Right kidney (tissue), 1 donor: ENCODE results near the gene SRGAP2B.
"Not testable (repeated sequence)": the region's sequence is repeated elsewhere in the genome, so short reads cannot be mapped to it uniquely, and the experiment has no call there.

Source experiments
- DNase-seq: peaks from one replicate; pipeline ENCODE4 v3.0.0-alpha.2; 2016

SRGAP2B gene

GRCh38 chr1:145045571-145046273 lies 49.4 kb downstream of the SRGAP2B start:
- not testable (repeated sequence) for DNase-seq

GRCh38 chr1:145041519-145041918 lies 53.6 kb downstream of the SRGAP2B start:
- not testable (repeated sequence) for DNase-seq

- DNase-seq, result not testable (repeated sequence)
These were observed 59.1 kb downstream of the SRGAP2B start for GRCh38 chr1:145036019-145036418.

DNA sequence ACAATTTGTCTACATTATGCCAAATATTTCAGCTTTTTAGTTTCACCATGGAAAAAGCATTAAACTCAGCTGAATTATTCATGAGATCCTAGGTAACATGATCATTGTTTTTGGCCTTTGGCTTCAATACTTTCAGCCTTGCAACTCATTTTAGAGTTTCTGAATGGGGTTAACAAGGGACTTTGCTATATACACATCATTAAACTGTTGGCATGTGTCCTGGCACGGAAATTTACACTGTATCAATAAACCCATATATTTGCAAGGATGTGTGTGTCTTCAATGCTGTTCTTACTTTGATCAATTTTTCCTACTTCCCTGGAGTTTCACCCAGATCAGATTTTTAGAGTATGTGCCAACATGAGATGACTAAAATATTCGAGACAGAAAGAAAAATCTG lies 61.6 kb downstream of the SRGAP2B start:
- not testable (repeated sequence) for DNase-seq

DNA sequence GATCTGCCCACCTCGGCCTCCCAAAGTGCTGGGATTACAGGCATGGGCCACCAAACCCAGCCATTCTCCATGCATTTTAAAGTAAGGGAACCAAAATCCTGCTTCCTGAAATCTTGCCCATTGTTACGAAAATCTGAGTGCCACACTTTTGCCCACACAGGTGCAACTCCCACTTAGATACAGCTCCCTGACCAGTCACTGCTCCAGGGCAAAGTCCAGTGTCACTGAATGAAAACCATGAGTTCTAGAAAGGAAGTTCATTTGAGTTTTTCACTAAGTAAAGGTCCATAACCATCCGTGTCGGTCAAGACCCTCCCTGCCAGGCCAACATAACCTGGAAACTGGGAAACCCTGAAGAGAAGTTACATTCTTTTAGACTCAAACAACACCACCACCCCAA lies 67.9 kb downstream of the SRGAP2B start:
- not testable (repeated sequence) for DNase-seq

DNA sequence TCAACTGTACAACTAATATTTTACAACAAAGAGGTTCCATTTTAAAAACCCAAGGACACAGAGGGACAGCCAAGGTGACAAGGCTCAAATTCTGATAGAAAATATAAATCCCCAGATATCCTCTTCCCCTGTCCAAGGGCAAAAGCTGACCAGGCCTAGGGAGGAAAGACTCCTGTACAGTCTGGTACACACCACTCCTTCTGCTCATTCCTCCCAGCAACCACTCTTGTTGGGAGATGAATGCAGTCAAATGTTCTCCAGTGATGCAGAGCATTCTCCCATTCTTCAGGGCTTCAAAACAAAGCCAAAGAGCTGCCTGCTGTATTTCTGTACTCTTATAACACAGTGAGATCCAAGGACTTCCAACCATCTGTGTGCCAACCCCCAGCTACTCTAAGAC lies 69.8 kb downstream of the SRGAP2B start:
- not testable (repeated sequence) for DNase-seq

DNA sequence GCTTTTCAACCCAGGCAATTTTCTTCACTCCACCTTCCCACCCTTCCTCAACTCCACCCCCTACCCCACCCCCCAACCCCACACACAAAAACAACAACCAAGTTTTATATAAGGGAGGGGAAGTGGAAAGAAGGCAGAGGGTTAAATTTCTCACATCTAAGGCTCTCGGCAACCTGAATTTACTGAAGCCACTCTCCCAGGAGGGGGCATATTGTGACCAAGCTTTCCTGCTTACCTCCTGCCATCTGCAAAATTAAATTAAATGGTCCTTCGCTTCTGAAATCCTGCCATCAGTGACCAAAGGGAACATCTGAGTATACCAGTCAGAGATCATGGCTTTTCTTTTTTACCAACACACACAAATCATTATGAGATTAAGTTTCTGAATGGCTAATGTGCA lies 72.9 kb downstream of the SRGAP2B start:
- DNase-seq, result not testable (repeated sequence)

DNA sequence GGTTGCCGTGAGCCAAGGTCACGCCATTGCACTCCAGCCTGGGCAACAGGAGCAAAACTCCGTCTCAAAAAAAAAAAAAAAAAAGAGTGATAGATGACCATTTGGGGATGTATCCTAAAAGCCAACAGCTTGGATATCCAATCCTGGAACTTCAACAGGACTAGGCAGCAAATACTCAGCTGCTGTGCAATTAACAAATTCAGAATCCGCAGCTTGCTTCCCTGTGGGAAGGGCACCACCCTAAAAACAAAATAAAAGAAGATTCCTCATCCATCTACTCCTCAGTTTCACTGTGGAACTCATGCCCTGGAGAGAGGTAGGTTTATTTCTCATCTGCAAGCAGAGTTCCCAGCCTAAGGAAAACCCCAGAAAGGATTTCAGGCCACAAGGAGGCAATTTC lies 73.4 kb downstream of the SRGAP2B start:
- not testable (repeated sequence) for DNase-seq

GRCh38 chr1:145019709-145020108 lies 75.4 kb downstream of the SRGAP2B start:
- DNase-seq, result not testable (repeated sequence)

DNA sequence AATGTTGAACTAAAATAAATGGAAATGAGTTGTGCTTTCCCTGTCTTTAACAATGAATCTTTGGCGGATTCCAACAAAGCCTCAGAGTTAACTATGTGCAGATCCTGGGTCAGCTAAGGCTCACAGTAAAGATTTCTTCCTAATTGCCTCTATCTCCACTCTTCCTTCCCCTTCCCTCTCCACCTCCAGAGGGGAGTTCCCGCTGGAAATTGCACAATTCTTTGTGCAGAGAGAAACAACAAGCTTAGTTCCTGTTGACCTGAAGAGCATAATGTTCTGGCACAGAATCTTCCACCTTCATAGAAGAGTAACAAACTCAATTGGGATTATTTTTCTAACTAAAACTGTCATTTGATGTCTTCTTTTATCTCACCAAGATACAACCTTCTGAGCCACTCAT lies 77.4 kb downstream of the SRGAP2B start:
- not testable (repeated sequence) for DNase-seq

GRCh38 chr1:145016492-145016862 lies 78.7 kb downstream of the SRGAP2B start:
- not testable (repeated sequence) for DNase-seq

- not testable (repeated sequence) for DNase-seq
These were observed 79.2 kb downstream of the SRGAP2B start for GRCh38 chr1:145015744-145016491.

- DNase-seq, result not testable (repeated sequence)
These were observed 81.8 kb downstream of the SRGAP2B start for GRCh38 chr1:145013353-145013752.

DNA sequence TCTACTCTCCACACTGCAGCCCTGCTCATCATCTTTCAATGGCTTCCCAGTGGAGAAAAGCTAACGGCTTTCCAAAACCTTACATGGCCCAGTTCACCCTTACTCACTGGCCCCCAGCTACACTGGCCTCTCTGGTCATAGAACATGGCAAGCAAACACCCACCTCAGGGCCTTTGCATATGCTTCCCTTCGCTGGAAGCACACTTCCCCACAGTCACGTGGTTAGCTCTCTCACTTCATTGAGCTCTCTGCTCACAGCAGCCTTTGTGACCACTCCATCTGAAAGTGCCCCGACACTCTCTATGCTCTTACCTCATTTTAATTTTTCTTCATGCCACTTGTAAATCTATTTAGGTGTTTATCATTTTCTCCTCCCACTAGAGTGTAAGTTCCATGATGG lies 83.3 kb downstream of the SRGAP2B start:
- not testable (repeated sequence) for DNase-seq

GRCh38 chr1:145010580-145010979 lies 84.5 kb downstream of the SRGAP2B start:
- not testable (repeated sequence) for DNase-seq

DNA sequence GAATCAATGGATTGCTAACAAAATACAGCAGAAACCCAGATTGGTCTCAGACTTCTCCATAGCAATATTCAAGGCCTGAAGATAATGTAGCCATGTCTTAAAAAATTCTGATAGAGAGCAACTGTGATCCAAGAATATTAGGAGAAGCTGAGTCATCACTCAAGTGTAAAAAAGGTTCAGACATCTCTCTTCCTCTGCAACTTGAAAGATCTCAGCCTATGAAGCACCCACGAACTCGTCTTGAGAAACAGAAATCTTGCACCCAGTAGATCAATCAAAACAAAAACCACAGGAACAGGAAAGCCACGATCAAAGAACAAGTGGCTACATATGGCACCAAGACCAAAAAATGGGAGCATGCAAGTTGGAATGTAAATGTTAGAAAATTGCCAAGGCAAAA lies 85.2 kb downstream of the SRGAP2B start:
- not testable (repeated sequence) for DNase-seq

- DNase-seq, result not testable (repeated sequence)
These were observed 86.7 kb downstream of the SRGAP2B start for GRCh38 chr1:145008388-145008787.

GRCh38 chr1:145005142-145005541 lies 90.0 kb downstream of the SRGAP2B start:
- DNase-seq, result not testable (repeated sequence)

- DNase-seq, result not testable (repeated sequence)
These were observed 93.7 kb downstream of the SRGAP2B start for GRCh38 chr1:145001381-145001780.

- not testable (repeated sequence) for DNase-seq
These were observed 94.3 kb downstream of the SRGAP2B start for GRCh38 chr1:145000743-145001326.

DNA sequence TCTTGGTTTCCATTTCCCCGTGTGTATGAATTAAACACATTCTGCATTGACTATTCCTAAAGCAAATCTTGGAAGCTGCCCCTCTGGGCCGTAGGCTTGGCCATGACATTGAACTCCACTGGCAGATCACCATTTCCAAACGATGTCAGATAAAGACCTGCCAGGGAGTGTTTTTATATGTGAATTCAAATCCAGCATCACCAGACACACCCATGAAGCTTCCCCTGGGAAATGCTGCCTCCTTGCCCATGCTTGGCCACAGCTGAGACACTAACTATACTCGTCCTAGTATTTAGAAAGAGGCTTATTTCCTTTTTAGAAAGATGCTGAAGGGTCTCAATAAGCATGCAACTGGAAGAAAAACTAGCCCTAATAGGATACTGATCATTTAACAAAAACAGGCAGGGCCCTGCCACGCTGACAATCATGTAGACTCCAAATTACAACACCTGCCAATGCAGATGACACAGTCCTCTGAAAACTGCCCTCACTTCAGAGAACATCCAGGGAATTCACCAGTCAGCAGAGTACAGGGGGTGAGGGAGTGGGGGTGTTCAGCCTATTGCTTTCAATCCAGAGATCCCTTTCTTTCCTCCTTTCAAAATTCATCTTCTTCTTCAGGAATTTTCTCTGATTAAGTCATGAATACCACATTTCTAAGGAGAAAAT lies 94.9 kb downstream of the SRGAP2B start:
- not testable (repeated sequence) for DNase-seq

- not testable (repeated sequence) for DNase-seq
These were observed 96.2 kb downstream of the SRGAP2B start for GRCh38 chr1:144998981-144999273.
